ENCODE results near the gene HNRNPF. TPM values are rescaled to one million over a fixed set of nuclear protein-coding genes. Genes with fewer than 3 reads are reported as not detected.
"Not testable (repeated sequence)": the region's sequence is repeated elsewhere in the genome, so short reads cannot be mapped to it uniquely, and the experiment has no call there.

The HNRNPF gene
- polyA plus RNA-seq, 1 experiment: 172 TPM

GRCh38 chr10:43448742-43449141 is 39.8 kb upstream of the HNRNPF start:
- DNase-seq (ENCODE audit: low read depth): no peak
- TF ChIP-seq, protein P1, sequence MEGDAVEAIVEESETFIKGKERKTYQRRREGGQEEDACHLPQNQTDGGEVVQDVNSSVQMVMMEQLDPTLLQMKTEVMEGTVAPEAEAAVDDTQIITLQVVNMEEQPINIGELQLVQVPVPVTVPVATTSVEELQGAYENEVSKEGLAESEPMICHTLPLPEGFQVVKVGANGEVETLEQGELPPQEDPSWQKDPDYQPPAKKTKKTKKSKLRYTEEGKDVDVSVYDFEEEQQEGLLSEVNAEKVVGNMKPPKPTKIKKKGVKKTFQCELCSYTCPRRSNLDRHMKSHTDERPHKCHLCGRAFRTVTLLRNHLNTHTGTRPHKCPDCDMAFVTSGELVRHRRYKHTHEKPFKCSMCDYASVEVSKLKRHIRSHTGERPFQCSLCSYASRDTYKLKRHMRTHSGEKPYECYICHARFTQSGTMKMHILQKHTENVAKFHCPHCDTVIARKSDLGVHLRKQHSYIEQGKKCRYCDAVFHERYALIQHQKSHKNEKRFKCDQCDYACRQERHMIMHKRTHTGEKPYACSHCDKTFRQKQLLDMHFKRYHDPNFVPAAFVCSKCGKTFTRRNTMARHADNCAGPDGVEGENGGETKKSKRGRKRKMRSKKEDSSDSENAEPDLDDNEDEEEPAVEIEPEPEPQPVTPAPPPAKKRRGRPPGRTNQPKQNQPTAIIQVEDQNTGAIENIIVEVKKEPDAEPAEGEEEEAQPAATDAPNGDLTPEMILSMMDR (IDR thresholded peaks at IDR 0.05; ENCODE audit: insufficient read depth, low read depth, low read length): no peak
- no peaks in the 10 kb centered on the region for H3K36me3 ChIP-seq (ENCODE audit: control insufficient read depth, insufficient read depth, low read length)
- H3K27me3 ChIP-seq (ENCODE audit: control insufficient read depth, insufficient read depth, low read length): no peaks in the 10 kb centered on the region
- ChIA-PET POLR2A (no interaction called here), CTCF (no interaction called here)
- H3K4me3 ChIP-seq (ENCODE audit: low read depth, low read length): no peak overlapping the region

GRCh38 chr10:43446219-43447017 is 37.4 kb upstream of the HNRNPF start:
- CTCF ChIA-PET; POLR2A ChIA-PET; H3K36me3 ChIP-seq (ENCODE audit: control insufficient read depth, insufficient read depth, low read length): not testable (repeated sequence)

GRCh38 chr10:43444897-43445466 is 36.0 kb upstream of the HNRNPF start:
- no peaks in the 10 kb centered on the region for H3K36me3 ChIP-seq (ENCODE audit: control insufficient read depth, insufficient read depth, low read length)
- POLR2A ChIA-PET: no interaction called here
- DNase-seq (ENCODE audit: low read depth): no peak
- no peak overlapping the region for H3K4me3 ChIP-seq (ENCODE audit: low read depth, low read length)
- CTCF ChIA-PET: interaction anchor here (1.6 kb wide), 1 partner anchor 16 kb away, joined by 4 read pairs; no protein-coding TSS in a partner anchor
- no peaks in the 10 kb centered on the region for H3K27me3 ChIP-seq (ENCODE audit: control insufficient read depth, insufficient read depth, low read length)
- TF ChIP-seq, protein P1 (IDR thresholded peaks at IDR 0.05; ENCODE audit: insufficient read depth, low read depth, low read length): no peak

More at GRCh38 chr10:43446219-43447017, 37.4 kb upstream of the HNRNPF start:
- H3K27me3 ChIP-seq (ENCODE audit: control insufficient read depth, insufficient read depth, low read length); DNase-seq (ENCODE audit: low read depth); H3K4me3 ChIP-seq (ENCODE audit: low read depth, low read length): not testable (repeated sequence)

- H3K27me3 ChIP-seq (ENCODE audit: control insufficient read depth, insufficient read depth, low read length): no peaks in the 10 kb centered on the region
- no peak for DNase-seq (ENCODE audit: low read depth)
- TF ChIP-seq, protein P1 (IDR thresholded peaks at IDR 0.05; ENCODE audit: insufficient read depth, low read depth, low read length): no peak
- no peaks in the 10 kb centered on the region for H3K36me3 ChIP-seq (ENCODE audit: control insufficient read depth, insufficient read depth, low read length)
- CTCF ChIA-PET: interaction anchor here (1.6 kb wide), 1 partner anchor 17 kb away, joined by 4 read pairs; no protein-coding TSS in a partner anchor
- no peak overlapping the region for H3K4me3 ChIP-seq (ENCODE audit: low read depth, low read length)
- POLR2A ChIA-PET: no interaction called here
Measured at GRCh38 chr10:43444323-43444722, 35.3 kb upstream of the HNRNPF start.

GRCh38 chr10:43440463-43441134 is 31.6 kb upstream of the HNRNPF start:
- POLR2A ChIA-PET: no interaction called here
- H3K4me3 ChIP-seq (ENCODE audit: low read depth, low read length): no peak overlapping the region
- H3K27me3 ChIP-seq (ENCODE audit: control insufficient read depth, insufficient read depth, low read length): no peaks in the 10 kb centered on the region
- CTCF ChIA-PET: no interaction called here
- TF ChIP-seq, protein P1 (IDR thresholded peaks at IDR 0.05; ENCODE audit: insufficient read depth, low read depth, low read length): no peak
- no peak for DNase-seq (ENCODE audit: low read depth)
- H3K36me3 ChIP-seq (ENCODE audit: control insufficient read depth, insufficient read depth, low read length): no peaks in the 10 kb centered on the region
